Activated T-cell treated with anti-CD3 and anti-CD28 coated beads, Interleukin-2, amount 50 U/mL, for 48 hours (primary cell): ENCODE data around the gene TLR2.

Experiments used
- DNase-seq, 2 experiments: peaks; one replicate each; pipeline ENCODE4 v3.0.0-alpha.2; 2020

Gene TLR2

DNA sequence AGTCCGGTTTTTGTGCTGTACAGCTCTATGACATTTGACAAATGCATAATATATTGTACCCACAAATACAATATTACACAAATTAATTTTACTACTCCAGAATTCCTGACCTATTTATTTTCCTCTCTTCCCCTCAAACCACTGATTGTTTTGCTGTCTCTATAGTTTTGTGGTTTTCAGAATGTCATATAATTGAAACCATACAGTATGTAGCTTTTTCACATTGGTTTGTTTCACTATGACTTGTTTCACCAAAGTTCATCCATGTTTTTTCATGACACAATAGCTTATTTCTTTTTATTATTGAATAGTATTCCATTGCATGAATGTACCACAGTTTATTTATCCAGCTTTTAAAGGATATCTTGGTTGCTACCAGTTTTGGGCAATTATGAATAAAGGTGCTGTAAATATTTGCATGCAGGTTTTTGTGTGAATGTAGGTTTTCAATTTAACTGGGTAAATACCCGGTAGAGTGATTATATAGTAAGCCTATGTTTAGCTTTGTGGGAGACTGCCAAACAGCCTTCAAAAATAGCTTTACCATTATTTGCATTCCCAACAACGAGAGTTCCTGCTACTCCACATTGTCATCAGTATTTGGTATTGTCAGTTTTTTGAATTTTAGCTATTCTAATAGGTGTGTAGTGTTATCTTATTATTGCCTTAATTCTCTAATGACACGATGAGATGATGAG, 49.8 kb downstream of the TLR2 start:
- DNase-seq, result no peak

DNA sequence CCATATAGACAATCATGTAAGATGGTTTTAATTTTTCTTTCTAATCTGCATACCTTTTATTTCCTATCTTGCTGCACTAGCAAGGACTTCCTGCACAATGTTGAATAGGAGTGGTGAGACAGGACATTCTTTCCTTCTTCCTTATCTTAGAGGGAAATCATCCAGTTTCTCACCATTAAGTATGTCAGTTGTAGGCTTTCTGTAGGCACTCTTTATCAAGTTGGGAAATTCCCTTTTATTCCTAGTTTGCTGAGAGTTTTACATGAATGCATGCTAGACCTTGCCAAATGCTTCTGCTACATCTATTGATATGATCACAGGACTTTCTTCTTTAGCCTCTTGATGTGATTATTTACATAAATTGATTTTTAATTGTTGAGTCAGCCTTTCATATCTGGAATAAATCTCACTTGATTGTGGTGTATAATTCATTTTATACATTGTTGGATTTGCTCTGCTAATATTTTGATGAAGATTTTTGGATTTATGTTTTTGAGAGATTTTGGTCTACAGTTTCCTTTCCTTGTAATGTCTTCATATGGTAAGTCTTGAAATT, 51.9 kb downstream of the TLR2 start:
- no peak for DNase-seq

- DNase-seq, result no peak
Measured at GRCh38 chr4:153741541-153741940, 57.5 kb downstream of the TLR2 start.

- DNase-seq, result no peak
Measured at GRCh38 chr4:153745651-153746050, 61.6 kb downstream of the TLR2 start.

DNA sequence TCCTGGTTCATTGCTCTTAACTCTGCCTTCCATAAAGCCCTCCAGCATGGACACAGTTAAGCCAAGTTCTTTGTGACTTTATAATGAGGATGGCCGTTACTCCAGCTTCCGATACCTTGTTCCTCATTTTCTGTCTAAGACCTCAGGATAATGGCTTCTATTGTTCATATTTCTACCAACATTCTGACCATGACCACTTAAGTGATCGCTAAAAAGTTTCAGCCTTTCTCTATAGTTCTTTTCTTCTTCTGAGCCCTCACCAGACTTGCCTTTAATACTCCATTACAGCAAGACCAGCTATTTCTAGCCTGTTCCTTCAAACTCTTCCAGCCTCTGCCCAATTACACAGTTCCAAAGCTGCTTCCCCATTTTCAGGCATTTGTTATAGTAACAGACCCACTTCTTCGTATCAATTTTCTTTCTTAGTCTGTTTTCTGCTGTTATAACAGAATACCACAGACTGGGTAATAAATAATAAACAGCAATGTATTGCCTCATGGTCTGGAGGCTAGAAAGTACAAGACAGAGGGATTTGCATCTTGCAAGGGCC, 63.4 kb downstream of the TLR2 start:
- no peak for DNase-seq

DNA sequence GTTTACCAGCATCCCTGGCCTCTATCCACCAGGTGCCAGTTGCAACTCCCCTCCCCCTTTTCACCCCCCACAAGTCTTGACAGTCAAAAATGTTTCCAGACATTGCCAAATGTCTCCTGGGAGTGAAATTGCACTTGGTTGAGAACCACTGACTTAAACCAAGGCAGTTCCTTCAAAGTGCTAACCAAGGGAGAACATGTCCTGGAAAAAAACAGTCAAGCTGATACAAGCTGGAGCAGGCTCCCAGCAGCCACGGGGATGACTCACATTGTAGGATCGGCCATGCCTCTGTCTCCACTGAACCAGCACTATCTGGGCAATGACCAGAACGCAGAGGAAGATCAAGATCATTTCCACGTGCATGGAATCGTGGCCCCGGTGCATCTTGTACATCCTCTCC, 64.3 kb downstream of the TLR2 start:
- DNase-seq, result no peak

DNA sequence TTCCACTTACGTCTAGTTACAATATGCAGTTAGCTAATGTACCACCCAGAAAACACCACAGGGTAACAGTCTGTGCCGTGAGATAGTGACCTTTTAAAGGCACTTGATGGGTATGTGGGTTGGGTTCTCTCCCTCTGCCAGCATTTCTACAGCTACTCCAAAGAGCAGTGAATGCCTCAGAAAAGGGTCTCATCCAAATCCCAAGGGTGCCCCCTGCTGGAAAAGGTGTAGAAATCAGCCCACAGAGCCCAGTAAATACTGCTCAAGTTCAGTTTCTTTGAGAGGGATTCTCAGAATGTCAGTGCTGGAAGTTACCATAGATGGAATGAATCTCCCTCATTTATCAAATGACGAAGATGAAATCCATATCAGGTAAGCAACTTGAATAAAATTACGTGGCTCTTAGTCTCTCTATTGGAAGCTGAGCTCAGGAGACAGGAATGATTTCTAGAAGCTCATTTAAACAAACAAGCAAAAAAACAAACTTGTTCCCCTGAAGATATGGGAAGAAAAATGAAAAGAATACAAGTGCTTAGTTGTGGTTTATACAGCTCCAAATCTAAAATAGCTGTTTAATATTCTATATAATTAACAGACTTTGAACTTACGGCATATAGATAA, 66.2 kb downstream of the TLR2 start:
- DNase-seq, result peak; percentile 72 to 76

DNA sequence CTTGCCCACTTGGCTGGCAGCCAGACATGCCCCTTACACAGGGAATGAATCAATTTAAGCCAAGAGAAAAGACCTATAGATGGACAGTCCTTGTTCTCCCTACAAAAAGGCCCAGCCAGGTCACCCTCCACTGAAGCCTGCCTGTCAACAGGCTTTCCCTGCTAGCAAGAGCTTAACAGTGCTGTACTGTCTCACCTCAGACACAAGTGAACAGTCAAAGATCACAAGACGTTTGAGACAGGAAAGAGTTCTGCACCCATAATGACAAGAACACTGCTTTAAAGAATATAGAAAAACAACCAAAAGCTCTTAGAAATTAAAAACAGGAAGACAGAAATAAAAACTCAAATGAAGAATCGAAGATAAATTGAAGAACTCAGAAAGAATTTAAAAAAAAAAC, 71.1 kb downstream of the TLR2 start:
- DNase-seq, result no peak
